ENCODE measurements around the gene THADA.
"Not testable (repeated sequence)": the region's sequence is repeated elsewhere in the genome, so short reads cannot be mapped to it uniquely, and the experiment has no call there.

The THADA gene

GRCh38 chr2:43460174-43460546 lies 135.7 kb downstream of the THADA start:
- no peak for DNase-seq

- DNase-seq, result no peak
Observed at GRCh38 chr2:43459446-43460173, 136.2 kb downstream of the THADA start.

DNA sequence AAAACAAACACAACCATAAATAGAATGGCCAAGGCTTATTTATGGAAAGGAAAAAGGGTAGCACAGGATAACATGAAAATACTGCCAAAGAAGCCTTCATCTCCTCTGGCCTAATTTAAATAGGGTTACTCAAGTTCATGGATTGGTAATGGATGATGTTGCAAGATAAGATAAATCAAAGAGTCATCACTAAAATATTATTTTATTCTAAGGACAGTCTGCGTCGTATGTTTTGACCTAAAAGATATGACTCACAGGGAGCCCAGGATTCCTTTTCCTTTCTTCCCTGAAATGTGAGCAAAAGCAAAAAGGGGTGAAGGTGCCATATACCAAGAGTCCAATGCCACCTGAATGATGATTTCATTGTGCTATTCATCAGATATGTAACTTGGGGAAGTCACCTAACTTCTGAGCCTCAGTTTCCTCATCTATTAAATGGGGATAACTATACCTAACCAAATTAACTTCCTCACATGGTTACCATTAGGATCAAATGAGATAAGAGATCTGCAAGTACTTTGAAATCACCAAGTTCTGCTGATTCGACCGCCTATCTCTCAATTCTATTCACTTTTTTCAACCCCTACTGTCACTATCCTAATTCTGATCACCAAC lies 137.7 kb downstream of the THADA start:
- DNase-seq, result no peak

- no peak for DNase-seq
Observed at GRCh38 chr2:43455731-43456642, 139.9 kb downstream of the THADA start.

DNA sequence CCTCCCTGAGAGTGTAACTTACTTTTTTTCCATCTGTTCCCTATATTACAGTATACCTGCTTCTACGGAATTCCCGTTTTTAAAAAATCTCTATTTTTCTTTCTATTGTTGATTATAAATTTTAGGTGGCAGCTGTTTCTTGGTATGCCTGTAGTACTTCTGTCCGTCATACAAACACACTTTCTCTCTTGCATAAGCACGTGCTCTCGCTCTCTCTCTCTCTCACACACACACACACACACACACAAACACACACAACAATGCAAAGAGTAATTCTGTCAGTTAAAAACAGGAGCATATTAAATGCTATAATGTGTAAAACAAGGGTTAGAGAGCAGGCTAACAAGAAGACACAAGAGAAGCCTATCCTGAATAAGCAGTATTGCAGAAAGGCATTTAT lies 140.5 kb downstream of the THADA start:
- DNase-seq, result no peak

GRCh38 chr2:43454791-43455190 lies 141.0 kb downstream of the THADA start:
- DNase-seq, result no peak

DNA sequence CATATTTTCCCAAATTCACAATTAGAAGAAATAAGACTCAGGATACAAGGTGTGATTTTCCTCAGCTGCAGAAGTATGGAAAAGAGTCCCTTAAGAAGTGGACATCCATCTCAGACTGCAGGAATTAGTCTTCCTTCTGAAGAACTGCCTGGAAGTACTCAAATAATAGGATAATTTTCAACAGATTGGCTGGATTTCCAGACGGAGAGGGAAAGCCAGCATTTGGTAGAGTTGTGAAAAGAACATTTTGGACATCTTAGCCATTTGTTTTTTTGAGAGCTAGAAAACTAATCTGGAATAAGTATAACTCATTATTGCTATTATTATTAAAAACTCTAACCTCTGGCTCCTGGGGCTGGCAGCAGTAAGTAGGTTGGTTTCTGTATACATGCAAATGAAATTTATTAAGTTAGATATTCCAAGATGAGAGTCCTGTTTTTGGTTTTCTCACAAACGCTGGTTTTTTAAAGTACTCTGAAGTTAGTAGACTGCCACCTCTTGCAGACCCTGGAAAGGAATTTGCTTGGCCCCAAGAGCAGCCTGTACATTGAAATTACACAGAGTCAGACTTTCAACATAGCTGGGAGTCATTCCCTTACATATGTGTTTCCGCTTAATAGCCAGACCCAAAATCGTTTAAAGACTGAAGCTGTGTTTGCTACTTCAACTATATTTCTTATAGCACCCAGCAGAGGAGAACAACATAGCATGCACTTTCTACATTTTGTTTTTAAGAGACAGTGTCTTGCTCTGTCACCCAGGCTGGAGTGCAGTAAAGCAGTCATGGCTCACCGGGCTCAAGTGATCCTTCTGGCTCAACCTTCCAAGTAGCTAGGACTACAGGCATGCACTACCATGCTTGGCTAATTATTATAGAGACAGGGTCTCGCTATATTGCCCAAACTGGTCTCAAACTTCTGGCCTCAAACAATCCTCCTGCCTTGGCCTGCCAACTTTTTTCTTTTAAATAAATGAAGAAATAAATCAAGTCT lies 142.4 kb downstream of the THADA start:
- no peak for DNase-seq

GRCh38 chr2:43452318-43452731 lies 143.5 kb downstream of the THADA start:
- no peak for DNase-seq

GRCh38 chr2:43450617-43451016 lies 145.2 kb downstream of the THADA start:
- no peak for DNase-seq

GRCh38 chr2:43448822-43449110 lies 147.1 kb downstream of the THADA start:
- no peak for DNase-seq

DNA sequence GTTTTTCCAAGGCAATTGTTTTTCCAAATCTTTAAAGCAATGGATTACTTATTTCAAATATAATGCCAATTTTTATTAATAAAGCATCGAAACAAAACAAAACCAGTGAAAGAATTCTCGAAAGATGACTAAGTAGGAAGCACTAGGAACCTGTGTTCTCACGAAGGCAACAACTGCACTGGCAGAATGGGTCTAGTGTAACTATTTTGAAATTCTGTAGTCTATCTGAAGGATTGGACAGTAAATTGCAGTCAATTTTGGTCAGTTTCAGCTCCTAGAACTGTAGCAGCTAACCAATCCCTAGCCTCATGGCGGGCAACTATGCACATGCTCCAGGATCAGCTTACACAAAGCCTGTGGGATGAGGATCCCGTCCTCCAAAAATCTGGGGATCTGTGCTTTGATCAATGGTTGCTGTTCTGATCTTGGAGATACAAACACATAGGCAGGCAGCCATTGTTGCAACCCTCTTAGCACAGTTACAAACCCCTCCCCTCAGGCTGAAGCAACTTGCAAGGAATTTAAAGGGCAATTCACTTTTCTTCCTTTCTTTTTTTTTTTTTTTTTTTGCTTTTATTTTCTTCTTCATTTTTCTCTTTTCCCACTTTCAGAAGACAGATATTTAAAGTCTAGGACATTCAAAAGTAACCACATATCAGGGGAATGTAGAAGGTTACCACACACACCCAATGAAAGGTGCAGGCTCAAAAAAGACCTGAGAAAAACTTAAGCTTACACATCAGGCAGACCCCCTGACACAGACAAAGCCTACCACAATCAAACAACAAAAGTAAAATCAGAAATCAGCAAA lies 147.6 kb downstream of the THADA start:
- no peak for DNase-seq

- not testable (repeated sequence) for DNase-seq
Observed at GRCh38 chr2:43446755-43447154, 149.1 kb downstream of the THADA start.

GRCh38 chr2:43445781-43446180 lies 150.1 kb downstream of the THADA start:
- DNase-seq, result no peak

- DNase-seq, result no peak
Observed at GRCh38 chr2:43444989-43445645, 150.7 kb downstream of the THADA start.

GRCh38 chr2:43443282-43443681 lies 152.6 kb downstream of the THADA start:
- DNase-seq, result no peak

DNA sequence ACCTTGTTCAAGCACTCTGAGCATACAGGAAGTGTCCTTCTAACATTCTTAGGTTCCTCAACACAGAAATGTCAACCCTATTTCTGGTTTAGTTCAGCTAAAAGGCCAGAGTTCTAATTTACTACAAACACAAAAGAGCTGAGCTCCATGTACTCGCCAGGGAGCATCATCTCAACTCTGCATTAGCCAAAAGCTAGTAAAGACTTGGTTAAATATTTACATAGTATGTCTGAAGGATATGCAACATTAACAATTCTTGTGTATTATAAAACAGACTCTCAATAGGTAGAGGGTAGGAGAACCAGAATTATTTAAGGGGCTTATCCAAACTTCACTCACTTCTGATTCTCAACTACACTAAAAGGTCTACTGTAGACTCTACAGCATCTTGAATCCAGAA lies 154.6 kb downstream of the THADA start:
- DNase-seq, result no peak

DNA sequence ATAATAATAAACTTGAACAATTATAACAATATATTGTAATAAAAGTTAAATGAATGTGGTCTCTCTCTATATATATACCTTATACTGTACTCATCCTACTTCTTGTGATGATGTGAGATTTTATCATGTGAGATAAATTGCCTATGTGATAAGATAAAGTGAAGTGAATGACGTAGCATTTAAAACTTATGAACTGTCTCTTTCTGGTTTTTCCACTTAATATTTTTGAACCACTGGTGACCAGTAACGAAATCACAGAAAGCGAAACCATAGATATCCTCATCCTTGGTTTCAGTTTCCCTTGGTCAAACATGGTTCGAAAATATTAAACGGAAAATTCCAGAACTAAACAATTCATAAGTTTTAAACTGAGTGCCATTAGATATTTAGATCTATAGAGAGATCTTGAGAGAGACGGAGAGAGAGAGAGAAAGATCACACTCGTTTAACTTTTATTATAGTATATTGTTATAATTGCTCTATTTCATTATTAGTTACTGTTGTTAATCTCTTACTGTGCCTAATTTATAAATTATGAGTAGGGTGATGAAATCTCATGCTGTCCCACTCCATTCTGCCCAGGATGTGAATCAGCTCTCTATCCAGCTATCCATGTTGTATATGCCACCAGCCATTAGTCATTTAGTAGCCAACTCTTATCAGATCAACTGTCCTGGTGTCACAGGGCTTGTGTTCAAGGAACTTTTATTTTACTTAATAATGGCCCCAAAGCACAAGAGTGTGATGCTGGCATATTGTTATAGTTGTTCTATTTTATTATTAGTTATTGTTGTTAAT lies 156.8 kb downstream of the THADA start:
- DNase-seq, result no peak

DNA sequence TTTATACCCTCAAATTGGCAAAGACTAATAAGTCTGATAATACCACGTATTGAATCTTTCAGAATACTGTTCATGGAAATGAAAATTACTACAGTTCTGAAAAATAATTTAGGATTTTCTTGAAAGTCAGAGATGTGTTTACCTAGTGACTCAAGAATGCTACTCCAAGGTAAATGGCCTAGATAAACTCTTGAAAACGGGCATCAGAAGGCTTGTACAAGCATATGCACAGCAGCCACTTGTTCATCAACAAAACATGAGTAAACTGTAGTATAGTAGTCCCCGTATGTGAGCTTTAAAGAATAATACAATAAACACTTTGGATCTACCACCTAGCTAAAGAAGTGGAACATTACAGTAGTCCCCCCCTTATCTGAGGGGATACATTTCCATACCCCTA lies 157.5 kb downstream of the THADA start:
- DNase-seq, result no peak

GRCh38 chr2:43437363-43437762 lies 158.5 kb downstream of the THADA start:
- DNase-seq, result no peak

- DNase-seq, result no peak
Observed at GRCh38 chr2:43436431-43436830, 159.4 kb downstream of the THADA start.

Measured in activated CD8-positive, alpha-beta memory T cell treated with anti-CD3 and anti-CD28 coated beads, Interleukin-2, amount 50 U/mL, for 4 hours (primary cell).